HL-60 (cell line): ENCODE measurements around the gene PLEKHJ1.

Experiments used
- CTCF ChIP-seq: IDR thresholded peaks from one replicate; pipeline ENCODE4 v1.5.1; 2011; ENCODE audit warnings: low read length, control low read depth, inconsistent platforms; ENCODE audit not compliant: insufficient read depth
- GABPA ChIP-seq: IDR thresholded peaks from 2 replicates; pipeline ENCODE4 v1.6.1; 2012; ENCODE audit warnings: low read depth
- POLR2AphosphoS5 ChIP-seq: IDR thresholded peaks from 2 replicates; pipeline ENCODE4 v1.6.1; 2012; ENCODE audit warnings: low read depth
- REST ChIP-seq: IDR thresholded peaks from 2 replicates; pipeline ENCODE4 v1.6.1; 2012; ENCODE audit warnings: low read depth; ENCODE audit not compliant: insufficient replicate concordance
- SPI1 ChIP-seq: IDR thresholded peaks from 2 replicates; pipeline ENCODE4 v1.6.1; 2012; ENCODE audit warnings: low read depth, mild to moderate bottlenecking, borderline replicate concordance

GRCh38 chr19:2225415-2226050 lies 10.6 kb downstream of the PLEKHJ1 start:
- TF ChIP-seq CTCF (no peak), POLR2AphosphoS5 (no peak), REST (no peak), GABPA (no peak), SPI1 (no peak)
